T47D (cell line): ENCODE measurements around the gene STAC3.

Experiments
- DNase-seq, 2 experiments: peaks; one replicate each; pipeline versions ENCODE4 v3.0.0 to v3.0.0-alpha.2; 2011 to 2012; ENCODE audit warnings: low read depth in 1 of 2, low spot score in 1 of 2
- JUND ChIP-seq: IDR thresholded peaks from 2 replicates; pipeline ENCODE4 v1.6.1; 2012; ENCODE audit warnings: low read depth
- in situ Hi-C: cut with HindIII; loops from 2 replicates; pipeline ENCODE4 v1.10.0; 2016; ENCODE audit warnings: low sequenced_read_pairs, low pct_unique_long_range_greater_than_20kb

STAC3 gene

DNA sequence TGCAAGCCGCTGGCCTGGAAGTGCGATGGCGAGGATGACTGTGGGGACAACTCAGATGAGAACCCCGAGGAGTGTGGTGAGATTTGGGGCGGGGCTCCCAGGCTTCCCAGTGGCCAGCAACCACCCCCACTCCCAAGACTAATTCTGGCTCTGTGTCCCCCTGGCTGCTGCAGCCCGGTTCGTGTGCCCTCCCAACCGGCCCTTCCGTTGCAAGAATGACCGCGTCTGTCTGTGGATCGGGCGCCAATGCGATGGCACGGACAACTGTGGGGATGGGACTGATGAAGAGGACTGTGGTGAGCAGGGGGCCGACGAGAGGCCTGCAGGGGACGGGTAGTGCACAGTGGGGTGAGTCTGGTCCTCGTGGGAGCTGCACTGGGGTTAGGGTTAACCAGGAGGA lies 46.5 kb downstream of the STAC3 start:
- DNase-seq = no peak
- in situ Hi-C loops = no loop called here
- no peak for TF ChIP-seq JUND

DNA sequence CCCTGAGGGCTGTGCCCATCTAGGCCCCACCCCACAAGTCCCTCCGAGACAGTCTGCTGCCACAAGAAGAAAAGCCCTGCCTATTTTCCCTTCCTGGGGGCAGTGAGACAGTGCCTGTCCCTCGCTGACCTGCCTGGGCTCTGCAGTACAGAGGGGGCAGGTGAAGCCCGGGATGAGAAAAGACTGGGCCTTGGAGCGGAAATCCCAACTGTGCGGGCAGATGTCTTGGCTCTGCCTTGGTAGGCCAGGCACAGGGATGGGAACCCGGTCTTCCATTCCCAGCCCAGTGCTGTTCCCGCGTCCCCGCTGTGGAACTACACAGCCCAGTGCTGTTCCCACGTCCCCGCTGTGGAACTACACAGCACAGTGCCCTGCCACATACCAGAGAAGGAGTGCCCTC lies 47.2 kb downstream of the STAC3 start:
- no peak for TF ChIP-seq JUND
- in situ Hi-C loops = no loop called here
- no peak for DNase-seq

DNA sequence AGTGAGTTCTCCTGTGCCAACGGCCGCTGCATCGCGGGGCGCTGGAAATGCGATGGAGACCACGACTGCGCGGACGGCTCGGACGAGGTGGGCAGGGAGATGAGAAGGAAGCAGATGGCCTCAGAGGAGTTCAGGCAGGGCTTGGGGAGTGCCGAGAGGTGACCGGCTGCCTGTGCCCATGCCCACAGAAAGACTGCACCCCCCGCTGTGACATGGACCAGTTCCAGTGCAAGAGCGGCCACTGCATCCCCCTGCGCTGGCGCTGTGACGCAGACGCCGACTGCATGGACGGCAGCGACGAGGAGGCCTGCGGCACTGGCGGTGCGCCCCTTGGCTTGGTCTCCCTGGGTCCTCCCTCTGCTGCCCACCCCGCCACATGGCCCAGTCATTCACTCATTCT lies 47.8 kb downstream of the STAC3 start:
- DNase-seq = no peak

DNA sequence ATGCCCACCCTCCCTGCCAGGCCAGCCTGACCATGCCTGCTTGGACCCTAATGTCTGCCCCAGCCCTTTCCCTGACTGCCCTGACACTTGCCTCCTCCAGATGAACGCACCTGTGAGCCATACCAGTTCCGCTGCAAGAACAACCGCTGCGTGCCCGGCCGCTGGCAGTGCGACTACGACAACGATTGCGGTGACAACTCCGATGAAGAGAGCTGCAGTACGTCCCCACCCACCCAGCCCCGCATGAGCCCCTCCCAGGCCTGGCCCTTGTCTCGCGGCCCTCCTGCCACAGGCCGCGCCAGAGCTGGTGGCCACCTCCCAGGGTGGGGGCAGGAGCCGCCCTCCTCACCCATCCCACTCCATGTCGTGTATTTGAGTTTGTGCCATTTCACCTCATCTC lies 48.7 kb downstream of the STAC3 start:
- no peak for DNase-seq
- TF ChIP-seq JUND = no peak
- in situ Hi-C loops = no loop called here

More for the DNA sequence above, 47.8 kb downstream of the STAC3 start:
- in situ Hi-C loops = no loop called here
- no peak for TF ChIP-seq JUND

DNA sequence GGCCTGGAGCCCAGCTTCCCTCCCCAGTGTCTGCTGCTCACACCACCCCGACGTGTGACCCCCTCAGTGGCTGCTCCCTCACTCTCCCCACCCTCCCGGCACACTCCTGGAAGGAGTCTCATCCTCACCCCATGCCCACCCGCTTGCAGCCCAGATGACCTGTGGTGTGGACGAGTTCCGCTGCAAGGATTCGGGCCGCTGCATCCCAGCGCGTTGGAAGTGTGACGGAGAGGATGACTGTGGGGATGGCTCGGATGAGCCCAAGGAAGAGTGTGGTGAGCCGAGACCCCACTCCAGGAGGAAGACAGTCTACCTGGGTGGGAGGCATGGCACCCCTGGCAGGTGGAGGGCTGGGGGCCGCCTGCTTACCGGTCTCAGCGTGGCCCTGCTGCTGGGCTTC lies 49.4 kb downstream of the STAC3 start:
- no peak for TF ChIP-seq JUND
- in situ Hi-C loops = no loop called here
- no peak for DNase-seq

DNA sequence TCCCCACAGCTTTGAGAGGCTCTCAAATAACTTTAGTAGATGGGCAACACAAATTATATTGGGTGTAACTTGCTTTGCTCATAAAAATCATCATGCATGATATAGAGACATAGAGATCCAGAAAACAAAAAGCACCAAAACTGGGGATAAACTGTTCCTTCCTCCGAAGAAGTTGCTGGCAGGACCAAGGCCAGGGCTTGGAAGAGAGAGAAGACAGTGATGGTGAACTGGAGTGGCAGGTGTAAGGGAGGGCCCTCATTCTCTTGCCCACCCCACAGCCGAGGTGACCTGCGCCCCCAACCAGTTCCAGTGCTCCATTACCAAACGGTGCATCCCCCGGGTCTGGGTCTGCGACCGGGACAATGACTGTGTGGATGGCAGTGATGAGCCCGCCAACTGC lies 49.8 kb downstream of the STAC3 start:
- no peak for DNase-seq
- in situ Hi-C loops = no loop called here

DNA sequence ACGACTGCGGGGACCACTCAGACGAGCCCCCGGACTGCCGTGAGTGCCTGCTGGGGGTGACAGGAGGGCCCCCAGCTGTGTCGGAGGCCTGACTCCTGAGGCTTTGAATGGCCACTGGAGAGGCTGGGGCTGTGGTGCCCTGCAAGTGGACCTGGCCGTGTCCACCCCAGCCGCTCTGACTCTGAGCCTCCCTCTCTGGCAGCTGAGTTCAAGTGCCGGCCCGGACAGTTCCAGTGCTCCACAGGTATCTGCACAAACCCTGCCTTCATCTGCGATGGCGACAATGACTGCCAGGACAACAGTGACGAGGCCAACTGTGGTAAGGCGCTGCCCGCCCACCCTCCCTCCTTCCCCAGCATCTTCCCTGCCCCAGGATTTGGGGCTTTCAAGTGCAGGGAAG lies 50.5 kb downstream of the STAC3 start:
- TF ChIP-seq JUND = no peak
- DNase-seq = no peak
- in situ Hi-C loops = no loop called here

More for the DNA sequence above, 49.8 kb downstream of the STAC3 start:
- no peak for TF ChIP-seq JUND

DNA sequence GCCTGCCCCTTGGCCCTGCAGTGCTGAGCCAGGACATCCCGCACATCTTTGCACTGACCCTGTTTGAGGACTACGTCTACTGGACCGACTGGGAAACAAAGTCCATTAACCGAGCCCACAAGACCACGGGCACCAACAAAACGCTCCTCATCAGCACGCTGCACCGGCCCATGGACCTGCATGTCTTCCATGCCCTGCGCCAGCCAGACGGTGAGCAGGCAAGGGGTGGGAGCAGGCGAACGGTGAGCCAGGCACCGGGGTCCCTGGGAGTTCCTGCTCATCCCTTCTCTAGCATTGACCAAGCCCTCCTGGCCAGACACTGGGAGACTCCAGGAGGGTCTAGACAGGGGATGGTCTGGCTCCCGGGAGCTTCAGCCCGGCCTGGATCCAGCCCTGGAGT lies 51.8 kb downstream of the STAC3 start:
- no peak for DNase-seq
- TF ChIP-seq JUND = no peak
- in situ Hi-C loops = no loop called here

DNA sequence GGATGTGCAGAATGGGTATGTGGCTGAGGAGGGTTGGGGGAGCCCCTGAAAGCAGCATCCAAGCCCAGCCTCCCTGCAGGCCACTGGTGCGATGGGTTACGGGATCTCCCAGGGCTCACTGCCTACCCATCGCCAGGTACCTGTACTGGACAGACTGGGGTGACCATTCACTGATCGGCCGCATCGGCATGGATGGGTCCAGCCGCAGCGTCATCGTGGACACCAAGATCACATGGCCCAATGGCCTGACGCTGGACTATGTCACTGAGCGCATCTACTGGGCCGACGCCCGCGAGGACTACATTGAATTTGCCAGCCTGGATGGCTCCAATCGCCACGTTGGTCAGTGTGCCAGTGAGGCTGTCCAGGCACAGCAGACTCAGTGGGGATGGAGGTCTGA lies 52.7 kb downstream of the STAC3 start:
- no peak for DNase-seq
- TF ChIP-seq JUND = no peak
- in situ Hi-C loops = no loop called here

DNA sequence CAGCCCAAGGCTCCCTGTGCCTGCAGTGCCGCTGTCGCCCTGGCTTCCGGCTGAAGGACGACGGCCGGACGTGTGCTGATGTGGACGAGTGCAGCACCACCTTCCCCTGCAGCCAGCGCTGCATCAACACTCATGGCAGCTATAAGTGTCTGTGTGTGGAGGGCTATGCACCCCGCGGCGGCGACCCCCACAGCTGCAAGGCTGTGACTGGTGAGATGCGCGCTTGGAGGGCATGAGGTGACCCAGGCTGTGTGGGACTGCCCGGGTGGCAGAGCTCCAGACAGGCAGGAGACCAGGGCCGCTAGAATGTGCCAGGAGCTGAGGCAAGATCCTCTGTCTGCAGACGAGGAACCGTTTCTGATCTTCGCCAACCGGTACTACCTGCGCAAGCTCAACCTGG lies 54.0 kb downstream of the STAC3 start:
- in situ Hi-C loops = no loop called here
- TF ChIP-seq JUND = no peak
- no peak for DNase-seq

DNA sequence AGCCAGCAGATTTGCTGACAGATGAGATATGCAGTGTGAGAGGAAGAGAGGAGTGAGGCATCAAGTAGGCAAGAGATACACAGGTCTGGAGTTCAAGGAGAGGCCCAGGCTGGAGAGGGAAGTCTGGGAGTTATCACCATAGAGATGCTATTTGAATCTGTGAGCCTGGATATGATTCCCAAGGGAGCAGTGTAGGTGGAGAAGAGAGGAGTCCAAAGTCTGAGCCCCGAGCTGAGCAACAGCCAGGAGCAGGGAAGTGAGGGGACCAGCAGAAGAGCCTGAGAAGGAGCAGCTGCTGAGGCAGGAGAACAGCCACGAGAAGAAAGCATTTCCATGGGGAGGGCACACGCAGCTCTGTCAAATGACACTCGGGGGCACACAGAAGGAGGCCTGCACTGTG lies 54.5 kb downstream of the STAC3 start:
- in situ Hi-C loops = no loop called here
- DNase-seq = no peak
- TF ChIP-seq JUND = no peak

DNA sequence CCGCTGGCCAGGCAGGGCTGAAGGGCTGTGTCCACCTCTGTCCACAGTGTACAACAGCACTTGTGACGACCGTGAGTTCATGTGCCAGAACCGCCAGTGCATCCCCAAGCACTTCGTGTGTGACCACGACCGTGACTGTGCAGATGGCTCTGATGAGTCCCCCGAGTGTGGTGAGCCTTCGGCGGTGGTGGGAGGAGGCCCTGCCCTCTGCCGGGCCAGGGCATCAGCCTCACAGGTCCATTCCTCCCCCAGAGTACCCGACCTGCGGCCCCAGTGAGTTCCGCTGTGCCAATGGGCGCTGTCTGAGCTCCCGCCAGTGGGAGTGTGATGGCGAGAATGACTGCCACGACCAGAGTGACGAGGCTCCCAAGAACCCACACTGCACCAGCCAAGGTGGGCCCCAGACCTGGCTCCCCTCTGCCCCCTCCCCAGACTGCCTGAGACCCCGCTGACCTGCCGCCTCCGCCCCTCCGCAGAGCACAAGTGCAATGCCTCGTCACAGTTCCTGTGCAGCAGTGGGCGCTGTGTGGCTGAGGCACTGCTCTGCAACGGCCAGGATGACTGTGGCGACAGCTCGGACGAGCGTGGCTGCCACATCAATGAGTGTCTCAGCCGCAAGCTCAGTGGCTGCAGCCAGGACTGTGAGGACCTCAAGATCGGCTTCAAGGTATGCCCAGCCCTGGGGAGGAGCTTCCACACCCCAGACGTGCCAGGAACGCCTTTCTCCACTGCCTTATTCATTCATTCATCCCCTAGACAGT lies 55.2 kb downstream of the STAC3 start:
- in situ Hi-C loops = no loop called here
- TF ChIP-seq JUND = no peak
- no peak for DNase-seq

DNA sequence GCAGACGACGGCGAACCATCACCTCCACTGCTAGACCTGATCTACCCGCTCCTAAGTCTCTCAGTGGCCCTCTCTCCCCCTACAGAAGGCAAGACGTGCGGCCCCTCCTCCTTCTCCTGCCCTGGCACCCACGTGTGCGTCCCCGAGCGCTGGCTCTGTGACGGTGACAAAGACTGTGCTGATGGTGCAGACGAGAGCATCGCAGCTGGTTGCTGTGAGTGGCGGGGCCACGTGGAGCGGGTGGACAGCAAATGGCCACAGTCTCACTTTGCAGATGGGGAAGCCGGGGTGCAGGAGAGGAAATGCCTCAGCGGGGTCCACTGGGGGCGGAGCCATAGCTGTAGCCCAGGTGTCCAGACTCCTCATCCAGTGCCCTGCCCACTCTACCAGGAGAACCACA lies 55.8 kb downstream of the STAC3 start:
- TF ChIP-seq JUND = no peak
- no peak for DNase-seq
- in situ Hi-C loops = no loop called here

DNA sequence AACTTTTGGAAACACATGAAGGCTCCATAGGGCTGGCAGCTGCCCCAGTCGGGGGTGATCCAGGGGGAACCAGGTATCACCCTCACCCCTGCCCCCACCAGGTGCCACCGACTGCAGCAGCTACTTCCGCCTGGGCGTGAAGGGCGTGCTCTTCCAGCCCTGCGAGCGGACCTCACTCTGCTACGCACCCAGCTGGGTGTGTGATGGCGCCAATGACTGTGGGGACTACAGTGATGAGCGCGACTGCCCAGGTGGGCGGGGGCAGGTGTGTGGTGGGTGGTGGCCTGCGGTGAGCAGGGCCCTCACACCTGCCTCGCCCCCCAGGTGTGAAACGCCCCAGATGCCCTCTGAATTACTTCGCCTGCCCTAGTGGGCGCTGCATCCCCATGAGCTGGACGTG lies 56.7 kb downstream of the STAC3 start:
- in situ Hi-C loops = no loop called here
- no peak for TF ChIP-seq JUND
- no peak for DNase-seq
